ENCODE data around the gene RUBCNL.

RUBCNL gene

GRCh38 chr13:46359714-46360113 lies 27.3 kb downstream of the RUBCNL start:
- no peak for TF ChIP-seq CTCF (IDR thresholded peaks at IDR 0.05; ENCODE audit: low read depth, low read length)
- H3K4me3 ChIP-seq (ENCODE audit: low read depth, low read length) = no peak overlapping the region

DNA sequence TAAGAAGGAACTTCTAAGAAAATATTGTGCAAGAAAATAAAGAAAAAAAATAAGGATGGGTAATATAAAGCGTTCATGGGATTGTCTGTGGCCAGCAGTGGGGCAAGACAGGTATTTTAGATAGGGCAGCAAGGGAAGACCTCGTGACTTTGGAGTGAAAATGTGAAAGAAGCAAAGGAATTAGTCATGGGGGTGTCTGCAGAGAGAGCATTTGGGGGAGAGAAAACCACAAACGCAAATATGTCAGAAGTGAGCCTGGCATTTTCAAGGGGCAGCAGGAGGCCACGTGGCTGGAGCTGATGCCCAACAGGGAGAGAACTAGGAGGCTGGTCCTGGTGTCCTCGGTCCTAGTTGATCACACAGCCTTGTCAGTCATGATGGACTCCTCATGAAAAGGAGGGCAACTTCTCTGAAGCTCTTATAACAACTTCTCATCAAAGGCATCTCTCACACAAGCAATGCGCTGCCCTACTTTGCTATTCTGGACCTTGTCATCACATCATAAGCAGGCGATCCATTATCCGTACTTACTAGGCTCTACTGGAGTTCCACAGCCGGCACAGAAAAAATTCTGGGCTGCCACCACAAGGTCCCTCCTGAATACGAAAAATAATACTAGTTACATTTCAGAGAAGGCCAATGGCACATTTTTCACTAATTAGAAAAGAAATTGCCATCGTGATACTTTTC lies 31.0 kb downstream of the RUBCNL start:
- TF ChIP-seq CTCF (IDR thresholded peaks at IDR 0.05; ENCODE audit: low read depth, low read length) = no peak

GRCh38 chr13:46355088-46355468 lies 32.0 kb downstream of the RUBCNL start:
- no peak for TF ChIP-seq CTCF (IDR thresholded peaks at IDR 0.05; ENCODE audit: low read depth, low read length)
- H3K4me3 ChIP-seq (ENCODE audit: low read depth, low read length) = no peak overlapping the region

More for the DNA sequence above, 31.0 kb downstream of the RUBCNL start:
- H3K4me3 ChIP-seq (ENCODE audit: low read depth, low read length) = no peak overlapping the region

- TF ChIP-seq CTCF (IDR thresholded peaks at IDR 0.05; ENCODE audit: low read depth, low read length) = no peak
- no peak overlapping the region for H3K4me3 ChIP-seq (ENCODE audit: low read depth, low read length)
Observed at GRCh38 chr13:46354156-46355087, 32.6 kb downstream of the RUBCNL start.

DNA sequence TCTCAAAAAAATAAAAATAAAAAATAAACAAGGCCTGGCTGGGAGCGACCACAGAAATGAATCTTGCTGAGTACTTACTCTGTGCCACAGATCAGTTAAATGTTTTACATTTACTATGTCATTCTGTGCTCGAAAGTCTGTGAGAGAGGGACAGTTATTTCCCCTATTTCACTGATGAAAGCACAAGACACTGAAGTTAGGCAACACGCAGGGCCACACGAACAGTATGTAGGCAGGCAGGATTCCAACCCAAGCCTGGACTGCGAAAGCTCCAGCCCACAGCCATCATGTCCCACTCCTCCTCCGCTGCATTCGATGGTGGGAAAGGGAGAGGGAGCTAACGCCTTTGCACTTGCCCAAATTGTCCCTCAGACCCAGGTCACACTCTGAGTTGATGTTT lies 34.2 kb downstream of the RUBCNL start:
- no peak overlapping the region for H3K4me3 ChIP-seq (ENCODE audit: low read depth, low read length)
- no peak for TF ChIP-seq CTCF (IDR thresholded peaks at IDR 0.05; ENCODE audit: low read depth, low read length)

GRCh38 chr13:46350003-46350402 lies 37.0 kb downstream of the RUBCNL start:
- H3K4me3 ChIP-seq (ENCODE audit: low read depth, low read length) = no peak overlapping the region
- TF ChIP-seq CTCF (IDR thresholded peaks at IDR 0.05; ENCODE audit: low read depth, low read length) = no peak

GRCh38 chr13:46348961-46349360 lies 38.1 kb downstream of the RUBCNL start:
- no peak overlapping the region for H3K4me3 ChIP-seq (ENCODE audit: low read depth, low read length)
- TF ChIP-seq CTCF (IDR thresholded peaks at IDR 0.05; ENCODE audit: low read depth, low read length) = no peak
